ENCODE results near the gene DCAF17.
"Not testable (repeated sequence)": the region's sequence is repeated elsewhere in the genome, so short reads cannot be mapped to it uniquely, and the experiment has no call there.

DCAF17 gene

GRCh38 chr2:171515672-171516298 is 81.8 kb downstream of the DCAF17 start:
- DNase-seq: no peak

GRCh38 chr2:171516793-171517192 is 82.8 kb downstream of the DCAF17 start:
- no peak for DNase-seq

- no peak for DNase-seq
These were observed 86.4 kb downstream of the DCAF17 start for GRCh38 chr2:171520471-171520870.

DNA sequence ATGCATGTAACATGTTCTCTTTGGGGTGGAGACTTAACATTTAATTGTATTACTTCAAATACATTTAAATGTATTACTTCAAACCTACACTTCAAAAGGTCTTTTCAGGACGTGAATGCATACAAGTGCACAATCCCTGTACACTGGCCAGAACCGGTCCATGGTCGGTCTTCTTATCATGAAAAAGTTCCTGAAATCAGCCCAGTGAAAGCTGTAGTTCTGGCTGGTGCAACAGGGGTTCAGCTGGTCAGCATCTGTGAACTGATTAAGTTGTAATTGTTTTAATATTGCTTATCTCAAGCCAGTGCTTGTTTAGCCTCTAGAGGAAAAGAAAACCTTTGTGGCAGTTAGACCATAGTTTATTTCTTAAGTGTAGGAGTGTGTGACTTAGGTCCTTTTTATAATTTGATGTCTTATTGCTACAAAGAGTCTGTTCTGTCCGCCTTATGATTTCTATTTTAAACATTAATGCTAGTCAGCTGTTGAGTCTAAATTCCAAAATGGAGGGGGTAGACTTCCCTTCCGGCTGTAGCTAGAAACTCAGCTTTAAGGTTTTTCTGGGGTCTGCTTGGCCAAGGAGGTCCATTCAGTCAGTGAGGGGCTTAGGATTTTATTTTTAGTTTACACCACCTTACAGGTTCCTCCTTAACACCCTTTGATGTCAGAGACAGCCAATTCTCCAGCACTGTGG is 87.5 kb downstream of the DCAF17 start:
- DNase-seq: no peak

DNA sequence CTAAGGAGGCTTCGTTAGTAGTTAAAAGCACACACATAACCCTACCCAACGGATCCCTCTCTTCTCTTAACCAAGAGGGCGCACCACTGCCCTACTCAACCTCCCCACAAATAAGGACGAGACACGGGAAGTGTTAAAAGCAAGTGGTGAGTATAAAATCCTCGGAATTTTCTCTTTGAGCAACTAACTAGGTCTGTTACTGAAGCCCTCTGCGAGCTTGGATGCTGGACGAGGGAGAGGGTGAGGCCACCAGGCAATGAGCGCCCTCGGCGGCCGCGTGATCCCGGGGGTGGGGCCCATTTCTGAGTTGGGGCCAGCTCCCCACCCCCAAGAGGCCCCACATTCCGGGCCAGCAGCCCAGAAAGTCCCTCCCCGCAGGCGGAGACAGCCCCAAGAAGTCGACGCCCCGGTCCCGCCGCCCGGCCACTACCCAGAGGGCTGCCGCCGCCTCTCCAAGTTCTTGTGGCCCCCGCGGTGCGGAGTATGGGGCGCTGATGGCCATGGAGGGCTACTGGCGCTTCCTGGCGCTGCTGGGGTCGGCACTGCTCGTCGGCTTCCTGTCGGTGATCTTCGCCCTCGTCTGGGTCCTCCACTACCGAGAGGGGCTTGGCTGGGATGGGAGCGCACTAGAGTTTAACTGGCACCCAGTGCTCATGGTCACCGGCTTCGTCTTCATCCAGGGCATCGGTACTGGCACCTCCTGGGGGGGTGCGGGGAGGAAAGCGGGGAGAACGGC is 88.2 kb downstream of the DCAF17 start, which contains the start of gene CYBRD1:
Gene CYBRD1 (plus strand): TSS at position 423 of the 736 bp plus-strand sequence. CDS start 72 bp downstream, at position 495.
- DNase-seq: peak; percentile 54

DNA sequence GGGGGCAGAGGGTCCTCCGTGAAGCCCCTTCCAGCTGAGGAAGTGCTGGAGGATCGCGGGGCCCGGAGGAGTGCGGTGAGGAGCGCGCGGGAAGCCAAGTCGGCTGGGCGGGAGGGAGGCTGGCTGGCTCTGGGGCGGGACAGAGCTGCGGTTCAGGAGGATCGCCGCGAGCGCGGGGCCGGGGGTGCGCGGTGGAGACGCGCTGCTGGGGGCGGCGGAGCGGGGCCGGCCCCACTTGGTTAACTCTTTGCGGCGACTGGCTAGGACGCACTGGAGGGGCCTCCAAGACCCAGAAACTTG is 88.7 kb downstream of the DCAF17 start:
- DNase-seq: peak; percentile 54

GRCh38 chr2:171523088-171524017 is 89.3 kb downstream of the DCAF17 start:
- DNase-seq: peak; percentile 70

- DNase-seq: no peak
These were observed 90.0 kb downstream of the DCAF17 start for GRCh38 chr2:171524018-171524401.

GRCh38 chr2:171529914-171530313 is 95.9 kb downstream of the DCAF17 start:
- peak; percentile 37 for DNase-seq

DNA sequence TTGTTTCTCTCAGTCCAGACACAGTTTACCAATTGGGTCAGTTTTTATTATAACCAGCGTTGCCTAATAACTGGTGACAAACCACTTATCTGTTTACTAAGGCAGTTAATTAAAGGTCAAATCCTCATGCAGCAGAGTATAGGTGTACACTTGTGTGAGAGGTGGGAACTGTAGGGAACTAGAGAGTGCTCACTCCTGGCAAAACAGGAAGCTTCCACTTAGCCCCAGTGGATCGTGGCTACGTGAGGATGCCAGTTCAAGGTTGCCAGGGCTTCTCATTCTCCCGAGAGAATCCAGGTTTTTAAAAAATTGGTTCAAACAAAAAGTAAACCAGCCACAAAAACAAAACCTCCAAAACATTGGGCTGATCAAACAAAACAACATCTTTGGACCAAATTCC is 96.4 kb downstream of the DCAF17 start:
- DNase-seq: no peak

DNA sequence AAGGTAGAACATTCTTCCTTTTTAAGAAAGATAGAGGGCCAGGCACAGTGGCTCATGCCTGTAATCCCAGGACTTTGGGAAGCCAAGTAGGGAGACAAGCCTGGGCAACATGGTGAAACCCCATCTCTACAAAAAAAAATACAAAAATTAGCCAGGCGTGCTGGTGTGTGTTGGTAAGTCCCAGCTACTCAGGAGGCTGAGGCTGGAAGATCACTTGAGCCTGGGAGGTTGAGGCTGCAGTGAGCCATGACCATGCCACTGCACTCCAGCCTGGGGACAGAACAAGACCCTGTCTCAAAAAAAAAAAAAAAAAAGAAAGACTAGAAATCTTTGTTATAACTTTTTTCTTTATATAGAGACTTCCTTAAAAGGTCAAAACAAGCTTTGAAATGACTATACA is 96.8 kb downstream of the DCAF17 start:
- not testable (repeated sequence) for DNase-seq

DNA sequence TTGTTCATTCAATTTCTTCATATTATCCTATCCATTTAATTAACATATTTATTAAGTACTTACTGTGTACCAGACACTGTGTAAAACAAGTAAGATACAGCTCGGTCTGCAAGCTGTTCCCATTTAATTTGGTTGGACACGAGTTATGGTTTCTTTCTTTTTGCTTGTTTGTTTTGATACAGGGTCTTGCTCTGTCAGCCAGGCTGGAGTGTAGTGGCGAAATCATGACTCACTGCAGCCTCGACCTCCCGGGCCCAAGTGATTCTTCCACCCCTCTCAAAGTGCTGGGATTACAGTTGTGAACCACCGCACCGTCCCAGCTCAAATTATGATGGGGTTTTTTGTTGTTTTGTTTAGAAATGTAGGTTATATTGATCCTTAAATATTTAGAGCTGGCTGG is 97.3 kb downstream of the DCAF17 start:
- no peak for DNase-seq

GRCh38 chr2:171531836-171532450 is 97.9 kb downstream of the DCAF17 start:
- DNase-seq: no peak

- DNase-seq: no peak
These were observed 99.3 kb downstream of the DCAF17 start for GRCh38 chr2:171533331-171533730.
